GM19455 (cell line): Measurements from ENCODE around the gene BSDC1.
"Not testable (repeated sequence)": the region's sequence is repeated elsewhere in the genome, so short reads cannot be mapped to it uniquely, and the experiment has no call there.

Experiments
- ATAC-seq: cut with Tn5 transposase; IDR thresholded peaks from one replicate; pipeline ENCODE4 v1.9.1; 2021; ENCODE audit not compliant: unreplicated experiment

Gene BSDC1, protein sequence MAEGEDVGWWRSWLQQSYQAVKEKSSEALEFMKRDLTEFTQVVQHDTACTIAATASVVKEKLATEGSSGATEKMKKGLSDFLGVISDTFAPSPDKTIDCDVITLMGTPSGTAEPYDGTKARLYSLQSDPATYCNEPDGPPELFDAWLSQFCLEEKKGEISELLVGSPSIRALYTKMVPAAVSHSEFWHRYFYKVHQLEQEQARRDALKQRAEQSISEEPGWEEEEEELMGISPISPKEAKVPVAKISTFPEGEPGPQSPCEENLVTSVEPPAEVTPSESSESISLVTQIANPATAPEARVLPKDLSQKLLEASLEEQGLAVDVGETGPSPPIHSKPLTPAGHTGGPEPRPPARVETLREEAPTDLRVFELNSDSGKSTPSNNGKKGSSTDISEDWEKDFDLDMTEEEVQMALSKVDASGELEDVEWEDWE

GRCh38 chr1:32394141-32394889 is at the start of gene BSDC1:
TSS of gene BSDC1 (minus strand) at chr1:32394441. CDS start at chr1:32394414, 27 bp downstream.
- peak; percentile 96 for ATAC-seq

DNA sequence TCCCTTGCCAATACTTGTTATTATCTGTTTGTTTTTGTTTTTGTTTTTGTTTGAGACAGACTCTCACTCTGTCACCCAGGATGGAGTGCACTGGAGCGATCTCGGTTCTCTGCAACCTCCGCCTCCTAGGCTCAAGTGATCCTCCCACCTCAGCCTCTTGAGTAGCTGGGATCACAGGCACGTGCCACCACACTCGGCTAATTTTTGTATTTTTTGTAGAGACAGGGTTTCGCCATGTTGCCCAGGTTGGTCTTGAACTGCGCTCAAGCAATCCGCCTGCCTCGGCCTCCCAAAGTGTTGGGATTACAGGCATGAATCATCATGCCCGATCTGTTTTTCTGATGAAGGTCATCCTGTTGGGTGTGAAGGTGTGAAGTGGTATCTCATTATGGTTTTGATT is 47.2 kb upstream of the BSDC1 start:
- ATAC-seq = not testable (repeated sequence)

GRCh38 chr1:32438777-32439176 is 44.5 kb upstream of the BSDC1 start:
- not testable (repeated sequence) for ATAC-seq

GRCh38 chr1:32438136-32438535 is 43.9 kb upstream of the BSDC1 start:
- no peak for ATAC-seq

DNA sequence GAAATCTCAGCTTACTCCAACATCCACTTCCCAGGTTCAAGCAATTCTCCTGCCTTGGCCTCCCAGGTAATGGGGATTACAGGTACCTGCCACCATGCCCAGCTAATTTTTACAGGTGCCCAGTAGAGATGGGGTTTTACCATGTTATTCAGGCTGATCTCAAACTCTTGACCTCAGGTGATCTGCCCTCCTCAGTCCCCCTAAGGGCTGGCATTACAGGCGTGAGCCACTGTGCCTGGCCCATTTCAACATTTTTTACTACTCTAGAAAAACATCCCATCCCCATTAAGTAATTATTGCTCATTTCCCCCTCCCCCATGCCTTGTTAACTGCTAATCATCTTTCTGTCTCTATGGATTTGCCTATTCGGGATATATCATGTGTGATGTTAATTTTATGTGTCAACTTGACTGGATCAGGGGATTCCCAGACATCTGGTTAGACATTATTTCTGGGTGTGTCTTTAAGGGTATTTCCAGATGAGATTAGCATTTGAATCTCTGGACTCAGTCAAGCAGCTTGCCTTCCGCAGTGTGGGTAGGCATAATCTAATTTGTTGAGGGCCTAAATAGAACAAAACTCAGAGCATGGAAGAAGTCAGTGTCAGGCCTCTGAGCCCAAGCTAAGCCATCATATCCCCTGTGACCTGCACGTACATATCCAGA is 37.6 kb upstream of the BSDC1 start:
- ATAC-seq = no peak

- no peak for ATAC-seq
Observed at GRCh38 chr1:32427264-32427963, 33.2 kb upstream of the BSDC1 start.

DNA sequence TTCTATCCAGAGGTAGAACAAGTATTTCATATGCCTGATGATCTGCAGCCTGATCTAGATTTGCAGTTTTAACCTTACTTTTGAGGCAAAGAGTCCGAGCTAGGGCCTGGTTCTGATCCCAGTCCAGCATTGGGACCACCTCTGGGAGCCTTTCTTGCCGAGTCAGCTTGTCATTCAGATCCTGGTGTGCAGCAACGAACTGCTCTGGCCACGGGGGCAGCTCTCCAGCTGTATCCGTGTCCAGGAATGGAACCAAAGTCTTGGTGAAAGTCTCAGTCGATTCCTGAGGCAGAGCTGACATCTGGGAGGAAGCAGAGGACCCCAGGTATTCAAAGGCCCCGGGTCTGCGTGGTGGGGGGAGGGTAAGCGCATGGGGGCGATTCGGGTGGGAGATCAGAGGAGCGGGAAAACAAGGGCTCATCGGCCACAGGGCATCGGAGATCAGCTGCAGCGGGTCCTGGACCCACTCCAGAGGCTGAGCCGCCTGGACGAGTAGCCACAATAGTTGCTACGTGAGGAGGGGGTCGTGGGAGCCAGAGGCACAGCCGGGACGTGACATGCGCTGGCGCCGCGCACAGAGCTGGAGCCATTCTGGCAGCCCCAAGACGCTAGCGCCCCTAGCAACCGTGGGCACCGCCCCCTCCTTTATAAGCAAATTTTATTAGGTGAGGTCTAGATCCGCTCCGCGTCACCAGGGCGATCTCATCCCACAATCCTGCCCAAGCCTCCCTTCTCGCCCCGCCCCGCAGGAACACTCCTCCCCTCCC is 32.4 kb upstream of the BSDC1 start:
- no peak for ATAC-seq

- ATAC-seq = no peak
Observed at GRCh38 chr1:32421775-32422174, 27.5 kb upstream of the BSDC1 start.

GRCh38 chr1:32414186-32414886 is 20.1 kb upstream of the BSDC1 start:
- no peak for ATAC-seq

GRCh38 chr1:32413507-32414185 is 19.4 kb upstream of the BSDC1 start:
- ATAC-seq = no peak

DNA sequence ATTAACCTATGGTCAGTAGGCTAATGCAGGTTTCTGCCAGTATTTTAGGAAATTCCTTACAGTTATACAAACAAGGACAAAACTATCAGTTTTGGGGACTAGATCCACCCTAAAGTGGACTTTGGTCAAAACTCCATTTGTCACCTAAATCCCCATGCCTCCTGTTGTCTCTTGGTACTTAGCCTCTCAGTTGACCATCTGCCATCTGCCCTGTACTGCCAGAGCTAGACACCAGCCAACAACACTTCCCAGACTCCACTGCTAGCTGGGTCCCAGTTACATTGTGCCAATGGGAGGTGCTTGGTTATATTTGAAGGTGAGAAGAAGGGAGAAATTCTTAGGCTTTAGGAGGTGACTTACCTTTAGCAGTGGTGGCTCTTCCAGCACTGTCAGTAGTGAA is 17.0 kb upstream of the BSDC1 start:
- no peak for ATAC-seq

DNA sequence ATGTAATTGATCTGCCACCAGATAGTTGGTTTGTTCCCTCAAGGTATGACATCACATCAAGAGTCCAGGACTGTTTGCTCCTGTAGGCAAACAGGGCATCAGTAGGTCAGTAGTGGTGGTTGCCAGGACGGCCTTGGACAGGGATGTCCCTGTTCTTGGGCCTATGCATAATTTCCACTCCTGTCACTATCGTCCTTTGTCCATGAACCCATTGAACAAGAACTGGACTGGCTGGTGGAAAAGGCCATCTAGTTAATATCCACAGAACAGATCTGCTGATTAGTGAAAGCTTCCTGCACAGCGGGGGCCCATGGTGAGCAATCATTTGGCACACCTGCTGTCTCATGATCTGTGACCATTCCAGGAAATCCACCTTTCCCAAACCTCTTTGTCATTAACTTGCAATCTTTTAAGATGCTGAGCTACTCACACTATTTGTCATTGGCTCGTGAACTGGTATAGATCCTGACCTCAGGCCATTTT is 12.4 kb upstream of the BSDC1 start:
- ATAC-seq = no peak

DNA sequence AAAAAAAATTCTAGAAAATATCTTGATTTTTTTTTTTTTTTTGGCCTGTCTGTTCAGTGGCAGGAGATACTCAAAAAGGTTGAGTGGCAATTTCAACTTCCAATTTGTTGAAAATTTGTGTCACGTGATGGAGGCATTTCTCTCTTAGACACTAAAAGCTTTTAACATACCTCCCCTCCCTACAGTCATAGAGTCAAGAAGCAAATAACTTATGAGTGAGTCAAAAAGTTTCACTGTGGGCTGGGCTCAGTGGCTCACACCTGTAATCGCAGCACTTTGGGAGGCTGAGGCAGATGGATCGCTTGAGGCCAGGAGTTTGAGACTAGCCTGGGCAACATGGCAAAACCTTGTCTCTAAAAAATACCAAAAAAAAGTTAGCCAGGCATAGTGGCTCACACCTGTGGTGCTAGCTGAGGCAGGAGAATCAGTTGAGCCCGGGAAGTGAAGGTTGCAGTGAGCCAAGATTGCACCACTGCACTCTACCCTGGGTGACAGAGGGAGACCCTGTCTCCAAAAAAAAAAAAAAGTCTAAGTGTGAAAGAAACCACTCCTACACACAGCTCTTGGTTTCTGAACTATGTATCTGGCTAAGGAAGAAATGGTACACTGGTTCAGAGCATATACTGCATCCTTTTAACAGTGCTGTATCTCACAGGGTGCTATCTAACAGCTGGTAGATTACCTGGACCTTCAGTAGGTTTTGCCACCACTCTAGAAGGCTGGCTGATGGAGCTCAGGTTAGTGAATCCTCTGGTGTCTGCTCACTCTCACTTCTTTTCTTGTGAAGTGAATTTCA is 11.6 kb upstream of the BSDC1 start:
- no peak for ATAC-seq

DNA sequence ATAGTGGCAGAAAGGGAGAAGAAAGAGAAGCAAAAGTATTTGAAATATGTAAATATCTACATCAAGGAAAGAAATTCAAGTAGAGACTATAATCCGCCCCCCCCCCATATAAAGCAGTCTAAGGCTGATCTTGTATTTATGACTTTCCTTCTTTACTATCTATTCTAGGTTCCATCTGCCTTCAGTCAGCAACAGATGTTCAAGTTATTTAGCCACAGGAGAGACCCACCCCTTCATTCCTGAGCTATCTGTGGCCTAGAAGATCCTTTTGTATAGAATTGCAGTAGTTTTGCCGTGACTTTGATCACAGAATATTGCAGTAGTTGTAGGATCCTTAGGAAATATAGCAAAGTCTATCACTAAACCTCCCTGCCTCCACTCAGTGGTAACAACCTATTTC is 10.7 kb upstream of the BSDC1 start:
- no peak for ATAC-seq

GRCh38 chr1:32400876-32401631 is 6.8 kb upstream of the BSDC1 start:
- no peak for ATAC-seq

DNA sequence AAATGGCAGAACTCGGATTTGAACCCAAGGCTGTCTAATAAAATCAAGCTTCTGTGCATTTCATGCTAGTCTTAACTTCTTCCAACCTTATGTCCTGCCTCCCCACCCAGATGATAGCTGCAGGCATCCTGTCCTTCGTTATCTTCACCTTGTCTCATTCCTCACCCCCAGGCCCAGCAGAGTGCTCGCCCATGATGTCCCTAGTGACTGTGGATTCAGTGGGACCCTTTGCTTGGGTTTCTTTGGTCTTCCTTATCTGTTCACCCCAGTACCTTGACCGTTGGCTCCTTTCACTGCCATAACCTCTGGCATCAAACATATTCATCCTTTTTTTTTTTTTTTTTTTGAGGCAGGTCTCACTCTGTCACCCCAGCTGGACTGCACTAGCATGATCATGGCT is 5.6 kb upstream of the BSDC1 start:
- ATAC-seq = no peak

DNA sequence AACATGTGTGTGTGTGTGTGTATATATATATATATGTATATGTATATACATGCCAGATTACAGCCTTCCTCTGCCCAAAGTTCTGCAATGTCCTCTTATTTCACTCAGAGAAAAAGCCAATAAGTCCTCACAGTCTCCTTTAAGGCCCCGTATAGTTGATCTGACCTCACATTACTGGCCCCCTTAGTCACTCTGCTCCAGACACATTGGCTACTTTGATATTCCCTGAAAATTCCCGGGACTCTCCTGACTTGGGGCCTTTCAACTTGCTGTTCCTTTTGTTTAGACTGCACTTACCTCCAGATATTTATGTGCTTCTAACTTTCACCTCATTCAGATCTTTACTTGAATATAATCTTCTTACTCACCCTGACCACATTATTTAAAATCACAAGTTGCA is 4.2 kb upstream of the BSDC1 start:
- ATAC-seq = no peak

DNA sequence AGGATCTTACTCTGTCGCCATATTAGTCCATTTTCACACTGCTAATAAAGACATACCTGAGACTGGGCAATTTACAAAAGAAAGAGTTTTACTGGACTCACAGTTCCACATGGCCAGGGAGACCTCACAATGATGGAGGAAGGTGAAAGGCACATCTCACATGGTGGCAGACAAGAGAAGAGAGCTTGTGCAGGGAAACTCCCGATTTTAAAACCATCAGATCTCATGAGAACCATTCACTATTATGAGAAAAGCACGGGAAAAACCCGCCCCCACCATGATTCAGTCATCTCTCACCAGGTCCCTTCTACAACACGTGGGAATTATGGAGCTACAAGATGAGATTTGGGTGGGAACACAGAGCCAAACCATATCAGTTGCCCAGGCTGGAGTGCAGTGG is 2.3 kb upstream of the BSDC1 start:
- ATAC-seq = not testable (repeated sequence)
